AML-193 (cell line): Measurements from ENCODE around the gene ITM2B.

Source experiments
- DNase-seq, 2 experiments: peaks; one replicate each; lab custom pipeline; 2025; lab: John Stamatoyannopoulos, UW

ITM2B gene

DNA sequence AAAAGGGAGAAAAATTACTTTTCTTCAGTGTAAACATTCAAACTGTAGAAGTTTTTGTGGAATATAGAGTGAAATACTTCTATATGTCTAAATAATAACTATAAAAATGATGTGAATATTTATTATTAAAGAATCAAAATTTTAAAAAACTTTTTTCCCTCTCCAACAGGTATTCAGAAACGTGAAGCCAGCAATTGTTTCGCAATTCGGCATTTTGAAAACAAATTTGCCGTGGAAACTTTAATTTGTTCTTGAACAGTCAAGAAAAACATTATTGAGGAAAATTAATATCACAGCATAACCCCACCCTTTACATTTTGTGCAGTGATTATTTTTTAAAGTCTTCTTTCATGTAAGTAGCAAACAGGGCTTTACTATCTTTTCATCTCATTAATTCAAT lies 28.0 kb downstream of the ITM2B start:
- DNase-seq: no peak

DNA sequence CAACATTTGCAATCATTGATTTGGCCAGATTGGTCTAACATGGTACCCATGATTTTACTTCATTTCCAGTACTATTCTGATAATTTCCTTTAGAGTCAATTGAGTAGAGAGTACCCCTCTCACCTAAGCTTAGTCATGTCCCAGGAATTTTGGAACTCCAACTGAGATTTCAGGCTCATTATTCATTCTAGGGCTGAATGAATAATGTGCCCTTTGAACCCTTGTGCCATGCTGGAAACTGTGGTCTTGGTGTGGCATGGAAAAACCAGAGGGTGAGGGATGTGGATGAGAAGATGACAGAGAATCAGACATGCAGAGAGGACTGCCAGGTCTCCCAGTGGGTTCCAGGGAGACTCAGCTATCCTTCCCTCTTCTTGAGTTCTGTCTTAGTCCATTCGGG lies 30.2 kb downstream of the ITM2B start:
- no peak for DNase-seq

DNA sequence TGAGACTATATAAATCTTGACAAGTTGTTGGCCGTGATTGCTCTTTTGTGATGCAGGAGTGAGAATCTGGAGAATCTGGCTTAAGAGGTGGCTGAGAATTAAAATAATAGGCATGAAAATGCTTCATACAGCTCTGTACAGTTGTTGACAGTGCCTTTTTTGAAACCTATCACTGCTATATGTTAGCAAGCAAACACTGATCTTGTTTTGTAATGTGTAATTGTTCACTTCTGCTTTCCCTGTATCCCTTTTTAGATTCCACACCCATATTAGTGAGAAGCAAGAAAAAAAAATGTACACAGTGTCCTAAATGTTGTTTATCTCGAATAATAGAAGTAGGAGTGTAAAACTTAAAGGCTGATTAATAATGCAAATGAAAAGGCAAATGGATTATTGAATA lies 31.1 kb downstream of the ITM2B start:
- peak in 1 of 2 experiments; percentile 17 for DNase-seq

DNA sequence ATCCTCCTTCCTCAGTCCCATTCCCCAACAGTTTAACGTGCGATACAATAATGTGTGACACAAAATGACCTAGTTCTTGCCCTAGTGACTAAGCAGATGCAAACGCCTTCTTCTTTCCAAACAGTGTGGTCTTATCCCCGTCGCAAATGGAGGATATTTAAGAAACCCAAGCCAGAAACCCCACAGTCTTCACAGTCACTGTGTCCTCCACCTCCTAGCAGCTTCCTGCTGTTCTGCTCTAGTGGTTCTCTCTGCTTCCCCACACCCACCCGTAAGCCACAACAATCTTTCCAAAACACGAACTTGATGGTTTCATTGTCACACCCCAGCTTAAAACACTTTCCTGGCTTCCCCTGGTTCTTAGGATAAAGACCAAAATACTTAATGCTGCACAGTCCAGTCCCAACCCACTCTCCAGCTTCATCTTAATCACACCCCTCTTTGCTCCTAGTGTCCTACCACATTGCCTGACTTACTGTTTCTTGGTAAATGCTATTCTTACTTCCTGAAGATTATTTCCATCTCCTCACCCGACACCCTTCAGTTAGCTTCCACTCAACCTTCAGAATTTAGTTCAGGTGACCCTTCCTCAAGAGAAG lies 32.3 kb downstream of the ITM2B start:
- peak; percentile 27 to 32 for DNase-seq

DNA sequence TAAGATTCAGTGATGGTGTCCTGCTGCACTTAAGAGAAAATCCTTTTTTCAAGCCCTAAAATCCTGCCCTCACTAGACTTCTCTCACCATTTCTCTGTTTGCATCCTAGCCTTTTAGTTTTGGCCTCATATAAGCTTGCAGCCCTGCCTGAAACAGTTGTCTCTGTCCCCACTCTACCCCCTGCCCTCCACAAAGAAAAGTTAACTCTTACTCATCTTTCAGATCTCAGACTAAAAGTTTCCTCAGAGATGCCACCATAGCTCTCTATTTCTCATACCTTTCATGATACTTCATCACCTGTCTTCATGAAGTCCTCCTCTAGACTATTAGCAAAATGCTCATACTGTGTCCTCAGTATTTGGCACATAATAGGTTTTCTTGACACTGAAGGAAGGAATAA lies 33.1 kb downstream of the ITM2B start:
- no peak for DNase-seq

DNA sequence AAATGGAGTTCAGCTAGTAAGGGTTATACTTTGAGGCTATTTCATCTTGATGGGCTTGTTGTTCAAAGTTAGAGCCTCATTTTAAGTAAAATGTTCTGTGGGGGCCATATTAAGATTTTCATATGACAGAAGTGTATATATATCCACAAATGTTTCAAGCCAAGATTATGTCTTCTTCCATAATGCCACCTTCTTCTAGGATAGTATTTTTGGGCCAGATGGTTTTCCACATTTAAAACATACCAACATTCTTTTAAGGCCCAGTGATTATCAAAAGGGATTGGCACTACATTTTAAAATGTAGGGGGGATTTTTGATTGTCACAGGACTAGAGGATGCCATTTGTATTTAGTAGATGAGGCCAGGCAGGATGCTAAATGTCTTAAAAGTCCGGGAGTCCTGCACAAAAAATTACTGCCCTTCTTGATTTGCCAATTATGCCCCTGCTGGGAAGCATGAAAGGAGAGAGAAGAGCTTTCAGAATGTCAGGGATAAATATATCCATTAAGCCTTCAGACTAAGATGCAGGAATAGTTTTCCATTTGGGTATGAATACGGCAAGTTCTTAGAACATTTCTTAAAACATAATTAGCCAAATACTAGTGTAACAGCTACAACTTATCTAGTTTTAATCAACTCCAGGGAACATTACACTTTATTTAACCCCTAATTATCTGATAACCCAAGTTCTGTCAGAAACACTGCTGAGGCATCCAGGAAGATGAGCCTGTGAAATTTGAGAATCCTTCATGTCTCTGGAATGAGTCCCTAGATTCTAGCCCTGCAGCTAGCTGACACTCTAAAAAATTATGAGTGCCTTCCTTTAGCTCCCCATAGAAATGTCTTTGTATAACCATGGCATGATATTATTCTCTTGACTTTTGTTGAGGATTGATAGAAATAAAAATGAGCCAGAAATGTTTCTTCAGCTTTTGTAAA lies 34.0 kb downstream of the ITM2B start:
- no peak for DNase-seq

DNA sequence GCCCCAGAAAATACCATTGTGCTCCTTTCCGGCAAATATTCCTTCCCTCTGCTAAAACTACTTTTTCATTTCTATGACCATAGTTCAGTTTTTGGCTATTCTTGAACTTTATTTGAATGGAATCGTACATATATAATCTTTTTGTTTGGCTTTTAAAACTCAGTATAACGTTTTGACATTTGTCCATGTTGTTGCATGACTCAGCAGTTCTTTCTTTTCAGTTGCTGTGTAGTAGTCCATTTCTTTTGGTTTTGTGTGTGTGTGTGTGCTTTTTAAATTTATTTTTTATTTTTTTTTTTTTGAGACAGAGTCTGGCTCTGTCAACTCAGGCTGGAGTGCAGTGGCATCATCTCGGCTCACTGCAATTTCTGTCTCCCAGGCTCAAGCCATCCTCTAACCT lies 35.0 kb downstream of the ITM2B start:
- DNase-seq: no peak

DNA sequence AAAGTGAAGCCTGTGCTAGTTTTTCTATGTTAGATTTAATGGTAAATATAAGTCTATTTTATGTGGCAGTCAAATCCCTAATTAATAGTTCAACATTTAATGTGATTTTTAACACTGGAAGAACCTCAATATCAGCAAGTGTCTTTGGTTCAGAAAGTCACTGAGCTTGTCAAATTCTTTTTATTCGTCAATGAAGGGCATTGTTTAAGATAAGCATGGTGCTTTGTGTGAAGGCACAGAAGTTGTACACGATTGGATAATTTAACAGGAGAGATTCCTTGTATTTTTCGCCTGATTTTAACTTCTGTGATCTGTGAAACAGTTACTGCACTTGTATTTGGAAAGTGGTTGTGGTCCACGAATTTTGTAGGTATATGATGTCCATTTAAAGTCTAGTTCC lies 40.3 kb downstream of the ITM2B start:
- DNase-seq: no peak

DNA sequence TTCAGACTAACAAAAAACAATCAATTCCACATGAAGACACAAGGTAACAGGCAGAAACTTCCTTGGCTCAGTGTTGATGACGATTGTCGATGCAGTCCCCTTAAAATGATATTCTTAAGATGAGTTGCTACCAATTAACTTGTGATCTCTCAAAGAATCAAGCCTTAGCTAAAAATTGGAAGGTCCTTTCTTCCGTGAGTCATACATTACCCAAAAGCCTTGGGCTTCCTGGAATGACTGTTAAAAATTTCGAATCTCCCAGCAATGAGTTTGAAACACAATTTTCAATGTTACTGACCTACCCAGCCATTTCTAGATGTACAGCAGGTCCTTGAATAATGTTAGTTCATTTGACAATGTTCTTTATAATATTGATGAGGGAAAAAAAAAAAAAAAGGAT lies 42.5 kb downstream of the ITM2B start:
- no peak for DNase-seq

DNA sequence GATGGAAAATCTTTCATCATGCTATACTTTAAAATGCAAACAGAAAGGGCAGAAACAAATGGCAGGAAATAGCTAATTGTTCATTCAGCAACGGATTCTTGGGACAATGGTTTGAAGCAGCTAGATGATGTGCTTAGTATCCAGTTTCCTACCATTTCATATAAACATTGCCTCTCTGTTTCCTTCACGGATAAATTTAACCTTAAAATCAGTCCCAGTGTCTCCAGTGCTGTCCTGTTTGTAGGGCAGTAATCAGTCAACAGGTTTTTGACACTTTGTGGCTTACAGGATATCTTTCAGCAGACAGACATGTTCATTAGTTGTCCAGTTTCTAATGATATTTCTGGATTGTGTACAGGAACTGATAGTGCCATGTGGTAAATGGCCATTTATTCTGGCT lies 45.8 kb downstream of the ITM2B start:
- DNase-seq: no peak

DNA sequence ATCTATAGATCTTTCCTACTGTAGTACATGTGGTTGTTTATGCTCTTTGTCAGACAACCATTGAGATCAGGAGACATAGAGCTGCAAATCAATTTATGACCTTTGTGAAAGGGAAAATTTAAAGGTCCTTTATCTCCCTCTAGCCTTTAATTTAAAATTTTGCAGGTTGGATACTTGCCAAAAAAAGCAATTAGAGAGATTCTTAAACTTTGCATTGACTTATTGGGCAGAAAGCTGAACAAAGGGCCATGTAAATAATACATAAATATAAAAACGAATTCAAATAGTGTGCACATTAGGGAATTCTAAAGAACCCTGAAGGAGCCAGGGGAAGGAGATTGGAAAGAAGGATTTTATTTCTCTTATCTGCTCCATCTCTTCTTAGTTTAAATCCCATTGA lies 48.5 kb downstream of the ITM2B start:
- DNase-seq: no peak

DNA sequence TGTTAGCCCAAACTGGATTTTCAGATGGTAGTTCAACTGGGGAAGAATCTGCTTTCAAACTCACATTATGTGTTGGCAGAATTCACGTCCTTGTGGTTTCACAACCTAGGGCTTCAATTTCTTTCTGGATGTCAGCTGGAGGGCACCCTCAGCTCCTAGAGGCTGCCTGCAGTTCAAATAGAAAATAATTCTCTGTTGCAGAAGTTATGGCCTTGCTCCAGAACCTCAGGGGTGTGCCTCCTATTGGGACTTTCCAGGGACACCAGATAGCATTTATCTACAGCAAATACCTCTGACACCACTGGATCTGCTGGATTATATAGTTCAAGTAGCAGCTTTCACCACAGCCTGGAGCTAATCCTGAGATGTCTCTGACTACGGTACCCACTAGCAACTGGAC lies 58.7 kb downstream of the ITM2B start:
- no peak for DNase-seq

DNA sequence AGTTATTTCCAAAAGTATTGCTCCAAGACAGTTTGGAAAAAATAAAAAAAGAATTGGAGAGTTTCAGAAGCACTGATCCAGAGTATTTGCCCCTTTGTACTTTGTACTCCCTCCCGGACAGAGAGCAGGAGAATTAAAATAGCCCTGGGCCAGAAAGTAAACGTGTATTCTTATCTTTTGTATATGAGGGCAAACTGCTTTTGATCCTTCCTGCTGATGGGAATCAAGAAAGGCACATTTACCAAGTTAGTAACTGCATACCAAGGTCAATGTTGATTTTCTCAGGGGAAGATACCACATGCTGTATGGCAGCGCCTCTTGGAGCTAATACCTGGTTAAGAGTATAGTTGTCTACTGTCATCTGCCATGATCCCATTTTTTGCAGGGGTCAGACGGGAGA lies 59.6 kb downstream of the ITM2B start:
- DNase-seq: no peak

DNA sequence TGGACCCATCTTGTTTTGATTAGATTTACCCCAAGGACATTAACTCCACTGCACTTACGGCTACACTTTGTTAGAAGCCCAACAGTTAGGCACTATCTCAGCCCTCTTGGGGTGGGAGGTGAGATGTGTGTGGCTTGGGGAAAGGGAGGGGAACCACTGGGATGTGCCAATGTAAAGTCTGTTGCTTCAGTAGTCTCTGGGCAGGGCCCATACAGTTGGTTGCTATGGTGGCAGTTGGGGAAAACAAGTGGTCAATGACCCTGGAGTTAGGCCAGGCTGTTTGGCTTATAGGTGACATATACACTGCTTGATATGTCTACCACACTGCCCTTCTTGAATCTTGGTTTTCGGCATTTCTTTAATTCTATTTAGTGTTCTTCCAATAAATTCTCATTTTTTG lies 61.6 kb downstream of the ITM2B start:
- no peak for DNase-seq

DNA sequence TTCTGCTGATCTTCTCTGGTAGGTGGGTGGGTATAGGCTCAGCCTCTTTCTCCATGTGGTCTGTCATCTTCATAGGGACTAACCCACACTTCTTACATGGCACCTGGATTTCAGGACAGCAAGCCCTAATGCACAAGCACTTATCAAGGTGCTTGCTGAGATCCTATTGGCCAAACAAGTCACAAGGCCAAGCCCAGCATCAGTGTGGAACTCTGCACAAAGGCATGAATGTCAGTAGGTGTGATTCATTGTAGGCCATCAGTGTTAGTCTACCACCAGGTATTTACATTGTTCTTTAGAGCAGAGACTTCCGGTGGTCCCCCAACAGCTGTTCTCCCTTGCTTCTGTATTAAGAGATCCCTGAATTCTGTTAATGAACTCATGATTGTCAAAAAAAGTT lies 62.3 kb downstream of the ITM2B start:
- no peak for DNase-seq

DNA sequence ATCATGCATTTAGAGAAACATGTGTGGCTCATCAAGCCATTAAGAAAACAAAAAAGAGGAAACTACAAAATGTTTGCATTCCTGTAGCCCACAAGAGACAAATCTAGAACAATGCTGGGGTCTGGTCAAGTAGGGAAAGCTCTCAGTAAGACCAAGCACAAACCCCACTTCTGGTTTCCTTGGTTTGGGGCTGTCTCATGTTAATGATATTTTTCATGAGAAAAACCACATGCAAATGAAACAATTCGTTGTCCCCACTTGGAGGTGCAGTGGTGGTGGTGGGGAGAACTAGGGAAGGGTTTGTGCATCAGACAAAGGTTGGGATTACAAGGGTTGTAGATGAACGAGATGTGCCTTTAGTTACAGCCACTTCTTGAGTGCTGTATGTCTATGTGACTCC lies 63.5 kb downstream of the ITM2B start:
- no peak for DNase-seq

DNA sequence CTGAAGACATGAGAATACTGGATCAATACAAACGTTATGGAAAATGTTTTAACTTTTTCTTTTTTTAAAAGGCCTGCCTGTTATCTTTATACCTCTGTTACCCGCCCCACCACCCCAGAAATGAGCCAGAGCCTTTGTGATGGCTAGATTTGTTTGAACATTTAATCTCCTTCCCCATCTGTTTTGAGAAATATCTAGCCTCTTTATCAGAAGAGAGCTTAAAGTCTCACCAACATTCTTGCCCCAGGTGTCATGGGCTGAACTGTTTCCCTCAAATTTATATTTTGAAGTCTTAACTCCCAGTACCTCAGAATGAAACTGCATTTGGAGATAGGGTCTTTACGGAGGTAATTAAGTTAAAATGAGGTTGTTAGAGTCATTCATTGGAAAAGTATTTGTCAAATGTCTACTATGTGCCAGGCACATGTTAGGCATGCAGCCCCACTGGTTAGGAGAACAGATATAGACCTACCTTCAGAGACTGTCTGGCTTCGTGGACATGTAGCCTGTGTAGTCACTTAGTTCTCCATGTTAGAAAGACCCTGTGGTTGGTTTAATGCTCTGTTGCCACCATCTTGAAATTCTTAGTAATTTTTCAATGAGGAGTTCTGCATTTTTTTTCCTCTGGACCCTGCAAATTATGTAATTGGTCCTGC lies 64.3 kb downstream of the ITM2B start:
- no peak for DNase-seq

DNA sequence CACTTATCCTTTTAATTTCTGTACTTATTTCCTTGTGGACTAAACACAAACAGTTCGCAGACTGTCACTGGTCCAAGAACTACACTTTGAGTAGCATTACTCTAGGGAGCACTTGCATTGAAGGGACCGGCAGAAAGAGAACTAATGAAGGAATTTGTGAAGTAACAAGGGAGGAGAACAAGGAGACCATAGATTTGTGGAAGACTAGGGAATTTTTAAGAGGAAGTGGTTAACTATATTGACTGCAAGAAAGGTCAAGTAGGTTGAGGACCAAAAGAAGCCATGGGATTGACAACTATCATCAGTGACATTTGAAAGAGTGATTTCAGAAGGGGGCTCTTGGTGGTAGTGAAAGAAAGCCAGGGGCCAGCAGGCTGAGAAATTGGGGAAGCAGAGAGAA lies 66.6 kb downstream of the ITM2B start:
- DNase-seq: no peak

DNA sequence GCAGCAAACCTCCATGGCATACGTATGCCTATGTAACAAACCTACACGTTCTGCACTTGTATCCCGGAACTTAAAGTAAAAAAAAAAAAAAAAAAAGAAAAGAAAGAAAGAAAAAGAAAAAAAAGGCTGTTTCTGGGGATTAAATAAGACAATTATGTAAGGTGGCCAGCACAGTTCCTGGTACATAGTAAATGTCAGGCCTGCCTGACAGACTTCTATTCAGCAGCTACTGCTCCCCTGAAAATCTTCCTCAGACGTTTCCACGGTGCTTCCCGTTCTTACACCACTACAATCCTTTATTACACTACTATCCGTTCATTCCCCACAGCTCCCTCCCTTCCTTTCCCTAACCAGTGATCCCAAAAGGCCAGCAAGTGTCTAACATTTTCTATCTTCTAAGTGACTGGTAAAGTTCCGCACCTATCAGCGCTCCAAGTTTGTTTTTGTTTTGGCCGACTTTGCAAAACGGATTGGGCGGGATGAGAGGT lies 69.9 kb downstream of the ITM2B start:
- DNase-seq: peak; percentile 33 to 53

DNA sequence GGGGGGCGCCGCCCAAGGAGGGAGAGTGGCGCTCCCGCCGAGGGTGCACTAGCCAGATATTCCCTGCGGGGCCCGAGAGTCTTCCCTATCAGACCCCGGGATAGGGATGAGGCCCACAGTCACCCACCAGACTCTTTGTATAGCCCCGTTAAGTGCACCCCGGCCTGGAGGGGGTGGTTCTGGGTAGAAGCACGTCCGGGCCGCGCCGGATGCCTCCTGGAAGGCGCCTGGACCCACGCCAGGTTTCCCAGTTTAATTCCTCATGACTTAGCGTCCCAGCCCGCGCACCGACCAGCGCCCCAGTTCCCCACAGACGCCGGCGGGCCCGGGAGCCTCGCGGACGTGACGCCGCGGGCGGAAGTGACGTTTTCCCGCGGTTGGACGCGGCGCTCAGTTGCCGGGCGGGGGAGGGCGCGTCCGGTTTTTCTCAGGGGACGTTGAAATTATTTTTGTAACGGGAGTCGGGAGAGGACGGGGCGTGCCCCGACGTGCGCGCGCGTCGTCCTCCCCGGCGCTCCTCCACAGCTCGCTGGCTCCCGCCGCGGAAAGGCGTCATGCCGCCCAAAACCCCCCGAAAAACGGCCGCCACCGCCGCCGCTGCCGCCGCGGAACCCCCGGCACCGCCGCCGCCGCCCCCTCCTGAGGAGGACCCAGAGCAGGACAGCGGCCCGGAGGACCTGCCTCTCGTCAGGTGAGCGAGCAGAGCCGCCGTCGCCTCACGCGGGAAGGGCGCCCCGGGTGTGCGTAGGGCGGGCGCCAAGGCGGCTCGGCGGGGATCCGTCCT lies 70.5 kb downstream of the ITM2B start, which contains the start of gene RB1:
TSS of gene RB1 (plus strand) at position 393 of the 784 bp plus-strand sequence. CDS start at position 555, 162 bp downstream.
- DNase-seq: peak; percentile 85 to 93

DNA sequence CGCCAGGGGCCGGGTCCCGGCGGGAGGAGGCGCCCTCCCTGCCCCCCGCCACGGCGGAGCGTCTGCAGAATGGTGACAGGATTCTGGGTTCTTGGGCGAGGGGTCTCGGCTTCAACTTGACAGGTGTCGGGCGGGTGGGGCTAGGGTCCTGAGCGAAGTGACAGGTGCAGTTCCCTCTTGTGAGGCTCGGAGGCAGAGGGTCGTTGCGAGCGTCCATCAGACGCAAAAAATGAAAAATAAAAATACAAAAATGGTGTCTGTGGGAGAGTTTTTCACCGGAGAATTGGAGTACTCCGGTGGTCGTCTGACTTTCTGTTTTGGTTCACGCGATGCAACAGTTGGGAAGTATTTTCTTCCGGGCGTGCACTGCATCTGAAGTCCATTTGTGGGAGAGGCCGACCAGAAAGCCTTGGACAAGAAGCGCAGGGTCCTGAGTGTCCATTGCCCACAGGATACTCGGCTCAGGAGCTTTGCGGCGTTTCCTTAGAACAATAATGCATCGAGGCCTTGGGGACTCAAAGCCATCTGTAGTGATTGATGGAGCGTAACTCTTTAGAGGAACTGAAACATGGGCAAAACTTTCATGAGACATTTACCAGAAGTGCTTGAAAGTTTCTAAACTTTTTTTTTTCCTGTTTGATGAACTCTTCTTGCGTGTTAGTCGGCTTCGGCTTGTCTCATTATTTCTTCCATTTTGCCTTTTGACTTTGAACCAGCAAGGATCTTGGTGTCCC lies 71.3 kb downstream of the ITM2B start:
- DNase-seq: peak; percentile 64 to 65
